Activated naive CD4-positive, alpha-beta T cell treated with anti-CD3 and anti-CD28 coated beads, Interleukin-2, amount 10 ng/mL, durations not matched to agents 7 days and 5 days (primary cell): Measurements from ENCODE around the gene PIR.
A peak's percentile ranks its signal among the peaks of the same experiment; 100 is the strongest.

Experiments
- CTCF ChIA-PET: fragments of 350-600 bp; sonication (Branson Sonifier 250); formaldehyde crosslinking; loops from one replicate; lab custom pipeline; 2021; ENCODE audit warnings: antibody characterized with exemption; lab: Charles Lee
- DNase-seq: peaks from one replicate; pipeline ENCODE4 v3.0.0-alpha.2; 2020
- H3K27ac Mint-ChIP-seq: one replicate; pipeline ENCODE4 v1.8.0; 2021; ENCODE audit warnings: mild to moderate bottlenecking, moderate library complexity, mixed read lengths
- H3K27me3 Mint-ChIP-seq: one replicate; pipeline ENCODE4 v1.8.0; 2021; ENCODE audit warnings: mild to moderate bottlenecking, mixed read lengths
- H3K36me3 Mint-ChIP-seq: one replicate; pipeline ENCODE4 v1.8.0; 2021; ENCODE audit warnings: mixed read lengths
- H3K4me1 Mint-ChIP-seq: one replicate; pipeline ENCODE4 v1.8.0; 2021; ENCODE audit warnings: mixed read lengths
- H3K4me3 Mint-ChIP-seq: one replicate; pipeline ENCODE4 v1.8.0; 2021; ENCODE audit warnings: mild to moderate bottlenecking, moderate library complexity, mixed read lengths
- H3K9me3 Mint-ChIP-seq: one replicate; pipeline ENCODE4 v1.8.0; 2021; ENCODE audit warnings: mixed read lengths

PIR gene

GRCh38 chrX:15504661-15505060, 11.5 kb upstream of the PIR start:
- H3K27ac Mint-ChIP-seq, result no peak overlapping the region
- no peak overlapping the region for H3K4me3 Mint-ChIP-seq
- no peaks in the 10 kb centered on the region for H3K4me1 Mint-ChIP-seq
- H3K9me3 Mint-ChIP-seq, result no peaks in the 10 kb centered on the region
- DNase-seq, result no peak
- no peaks in the 10 kb centered on the region for H3K36me3 Mint-ChIP-seq
- no peaks in the 10 kb centered on the region for H3K27me3 Mint-ChIP-seq
- CTCF ChIA-PET, result no interaction called here

DNA sequence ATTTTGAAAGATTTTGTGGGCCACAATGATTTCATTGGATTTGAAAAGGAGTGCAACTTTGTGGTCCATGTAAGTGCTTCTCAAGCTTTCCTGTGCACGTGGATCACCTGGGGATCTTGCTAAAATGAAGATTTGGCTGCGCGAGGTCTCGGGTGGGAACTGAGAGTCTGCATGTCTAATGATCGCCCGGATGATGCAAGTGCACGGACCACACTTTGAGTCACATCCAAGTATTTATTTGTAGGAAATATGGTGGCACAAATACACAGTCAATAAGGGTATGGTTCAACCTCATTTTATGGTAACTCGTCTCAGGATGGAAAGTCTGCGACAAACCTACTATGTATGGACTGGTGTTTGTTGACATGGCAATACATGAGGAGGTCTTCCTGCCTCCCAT, 8.4 kb upstream of the PIR start:
- no peak for DNase-seq
- Mint-ChIP-seq H3K4me1 (no peaks in the 10 kb centered on the region), H3K4me3 (no peak overlapping the region), H3K27me3 (peaks cover 4% of the 10 kb centered on the region), H3K27ac (no peak overlapping the region), H3K9me3 (no peaks in the 10 kb centered on the region), H3K36me3 (no peaks in the 10 kb centered on the region)
- CTCF ChIA-PET, result interaction anchor here (0.6 kb wide), 1 partner anchor 72 kb away, joined by 3 read pairs; no protein-coding TSS in a partner anchor

DNA sequence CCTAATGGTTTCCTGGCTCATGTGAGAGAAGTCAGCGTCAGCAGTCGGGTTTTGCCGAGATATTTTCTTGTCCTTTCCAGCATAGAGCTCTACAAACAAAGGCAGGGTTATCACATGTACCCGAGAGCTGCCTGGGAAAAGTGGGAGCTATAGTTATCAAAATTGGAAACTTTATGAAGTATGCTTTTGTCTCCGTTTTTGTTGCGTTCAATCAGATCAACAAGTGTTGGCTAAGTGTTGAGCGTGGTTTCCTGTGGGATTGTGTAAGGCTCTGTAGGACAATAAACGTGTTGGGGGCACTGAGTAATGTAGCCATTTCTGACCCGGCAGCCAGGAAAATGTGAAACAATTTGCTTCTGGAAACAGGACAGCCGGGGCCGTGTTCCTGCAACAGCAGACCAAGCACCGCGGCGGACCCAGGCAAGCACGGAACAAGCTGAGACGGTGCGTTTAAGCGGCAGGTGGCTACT, 7.4 kb upstream of the PIR start, which contains the start of gene BMX:
Gene BMX, plus strand, starts transcription at position 311 of the 470 bp plus-strand sequence. CDS start 7,547 bp downstream, outside the sequence.
- H3K4me3 Mint-ChIP-seq, result no peak within 1 kb of the TSS
- CTCF ChIA-PET, result no interaction called here
- no peak for DNase-seq
- H3K27me3 Mint-ChIP-seq, result peaks cover 4% of the 10 kb centered on the region
- H3K36me3 Mint-ChIP-seq, result no peaks in the 10 kb centered on the region
- H3K27ac Mint-ChIP-seq, result no peak within 1 kb of the TSS
- H3K9me3 Mint-ChIP-seq, result no peaks in the 10 kb centered on the region
- no peaks in the 10 kb centered on the region for H3K4me1 Mint-ChIP-seq

- CTCF ChIA-PET, result no interaction called here
- no peaks in the 10 kb centered on the region for H3K4me1 Mint-ChIP-seq
- peaks cover 4% of the 10 kb centered on the region for H3K27me3 Mint-ChIP-seq
- no peaks in the 10 kb centered on the region for H3K9me3 Mint-ChIP-seq
- H3K27ac Mint-ChIP-seq, result no peak overlapping the region
- H3K36me3 Mint-ChIP-seq, result no peaks in the 10 kb centered on the region
- H3K4me3 Mint-ChIP-seq, result no peak overlapping the region
- DNase-seq, result no peak
Measured at GRCh38 chrX:15499976-15500375, 6.8 kb upstream of the PIR start.

DNA sequence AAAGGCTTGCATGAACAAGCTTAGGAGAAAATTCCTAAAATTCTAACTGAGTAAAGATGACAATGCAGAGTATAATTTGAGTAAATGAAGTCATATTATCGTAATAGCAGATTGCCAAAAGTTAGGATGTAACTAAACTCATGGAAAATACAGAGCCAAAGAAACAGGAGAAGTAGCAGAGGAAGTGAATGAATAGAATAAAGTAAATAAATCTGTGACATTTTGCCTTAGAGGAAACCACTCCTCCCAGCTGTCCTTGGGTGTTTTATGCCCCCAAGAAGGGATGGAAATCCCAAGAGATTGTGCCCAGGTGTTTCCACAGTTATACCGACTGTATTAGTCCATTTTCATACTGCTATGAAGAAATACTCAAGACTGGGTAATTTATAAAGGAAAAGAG, 5.6 kb upstream of the PIR start:
- no peak overlapping the region for H3K4me3 Mint-ChIP-seq
- peaks cover 1% of the 10 kb centered on the region for H3K4me1 Mint-ChIP-seq
- CTCF ChIA-PET, result interaction anchor here (0.6 kb wide), 1 partner anchor 50 kb away, joined by 3 read pairs; no protein-coding TSS in a partner anchor
- no peak overlapping the region for H3K27ac Mint-ChIP-seq
- peaks cover 4% of the 10 kb centered on the region for H3K27me3 Mint-ChIP-seq
- H3K36me3 Mint-ChIP-seq, result no peaks in the 10 kb centered on the region
- no peaks in the 10 kb centered on the region for H3K9me3 Mint-ChIP-seq
- DNase-seq, result no peak

DNA sequence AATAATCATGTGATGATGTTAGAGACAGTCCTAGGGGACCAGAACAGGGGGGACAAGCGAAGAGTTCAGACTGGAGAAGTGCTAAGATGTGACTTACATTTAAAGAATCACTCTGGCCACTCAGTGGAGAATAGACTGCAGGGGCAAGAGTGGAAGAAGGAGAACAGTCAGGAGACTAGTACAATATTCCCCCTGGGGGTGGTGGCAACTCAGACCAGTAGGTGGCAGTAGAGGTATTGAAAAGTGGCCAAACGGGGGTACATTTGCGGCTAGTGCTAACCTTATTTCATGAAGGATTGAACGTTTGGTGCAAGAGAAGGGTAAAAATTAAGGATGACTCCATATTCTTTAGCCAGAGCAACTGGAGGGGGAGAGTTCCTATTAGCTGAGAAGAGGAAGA, 4.7 kb upstream of the PIR start:
- CTCF ChIA-PET, result no interaction called here
- Mint-ChIP-seq H3K9me3 (no peaks in the 10 kb centered on the region), H3K4me1 (peaks cover 8% of the 10 kb centered on the region), H3K4me3 (no peak overlapping the region), H3K36me3 (no peaks in the 10 kb centered on the region), H3K27ac (no peak overlapping the region), H3K27me3 (peaks cover 4% of the 10 kb centered on the region)
- DNase-seq, result peak; percentile 58

GRCh38 chrX:15496824-15497223, 3.7 kb upstream of the PIR start:
- Mint-ChIP-seq H3K9me3 (no peaks in the 10 kb centered on the region), H3K27me3 (peaks cover 4% of the 10 kb centered on the region), H3K36me3 (no peaks in the 10 kb centered on the region), H3K4me3 (no peak overlapping the region), H3K27ac (no peak overlapping the region), H3K4me1 (peaks cover 17% of the 10 kb centered on the region)
- CTCF ChIA-PET, result no interaction called here
- no peak for DNase-seq

- Mint-ChIP-seq H3K27ac (no peak overlapping the region), H3K36me3 (no peaks in the 10 kb centered on the region), H3K4me3 (no peak overlapping the region), H3K9me3 (no peaks in the 10 kb centered on the region), H3K27me3 (peaks cover 4% of the 10 kb centered on the region), H3K4me1 (peaks cover 17% of the 10 kb centered on the region)
- CTCF ChIA-PET, result interaction anchor here (1.1 to 1.5 kb wide), 2 partner anchors 10 to 69 kb away, joined by 3 to 4 read pairs; no protein-coding TSS in a partner anchor
- no peak for DNase-seq
Measured at GRCh38 chrX:15495801-15496200, 2.7 kb upstream of the PIR start.

DNA sequence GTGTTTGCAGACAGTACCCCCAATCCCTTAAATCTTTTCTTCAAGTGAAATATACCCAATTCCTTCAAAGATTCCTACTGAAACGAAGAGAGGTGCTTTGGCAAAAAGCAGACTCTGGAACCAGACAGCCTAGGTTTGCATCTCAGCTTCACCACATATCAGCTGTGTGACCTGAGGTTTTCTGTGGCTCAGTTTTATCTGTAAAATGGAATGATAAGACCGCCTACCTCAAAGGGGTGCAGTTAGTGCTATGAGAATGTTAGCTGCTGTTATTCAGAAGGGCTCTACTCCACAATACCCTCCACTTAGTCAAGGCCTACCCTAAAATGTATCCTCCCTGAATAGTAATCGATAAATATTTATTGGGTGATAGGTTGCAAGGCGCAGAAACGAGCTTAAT, 664 bp downstream of the PIR start:
- Mint-ChIP-seq H3K9me3 (no peaks in the 10 kb centered on the region), H3K4me3 (peak overlapping the region; percentile 78), H3K36me3 (peaks cover 2% of the 10 kb centered on the region), H3K27me3 (no peaks in the 10 kb centered on the region), H3K4me1 (peaks cover 17% of the 10 kb centered on the region), H3K27ac (no peak overlapping the region)
- CTCF ChIA-PET, result interaction anchor here (0.6 kb wide), 1 partner anchor 23 kb away, joined by 4 read pairs; no protein-coding TSS in a partner anchor
- no peak for DNase-seq

- no peaks in the 10 kb centered on the region for H3K4me1 Mint-ChIP-seq
- no peak overlapping the region for H3K4me3 Mint-ChIP-seq
- peaks cover 1% of the 10 kb centered on the region for H3K36me3 Mint-ChIP-seq
- no peaks in the 10 kb centered on the region for H3K27me3 Mint-ChIP-seq
- no peak for DNase-seq
- no peak overlapping the region for H3K27ac Mint-ChIP-seq
- no peaks in the 10 kb centered on the region for H3K9me3 Mint-ChIP-seq
- CTCF ChIA-PET, result no interaction called here
Measured at GRCh38 chrX:15483891-15484290, 9.2 kb downstream of the PIR start.

GRCh38 chrX:15475486-15475885, 17.6 kb downstream of the PIR start:
- no peak for DNase-seq
- Mint-ChIP-seq H3K9me3 (no peaks in the 10 kb centered on the region), H3K36me3 (no peaks in the 10 kb centered on the region), H3K4me1 (no peaks in the 10 kb centered on the region), H3K27me3 (no peaks in the 10 kb centered on the region), H3K27ac (no peak overlapping the region), H3K4me3 (no peak overlapping the region)
- CTCF ChIA-PET, result interaction anchor here (0.6 to 1.8 kb wide), 2 partner anchors 88 to 89 kb away, joined by 3 to 4 read pairs; no protein-coding TSS in a partner anchor

DNA sequence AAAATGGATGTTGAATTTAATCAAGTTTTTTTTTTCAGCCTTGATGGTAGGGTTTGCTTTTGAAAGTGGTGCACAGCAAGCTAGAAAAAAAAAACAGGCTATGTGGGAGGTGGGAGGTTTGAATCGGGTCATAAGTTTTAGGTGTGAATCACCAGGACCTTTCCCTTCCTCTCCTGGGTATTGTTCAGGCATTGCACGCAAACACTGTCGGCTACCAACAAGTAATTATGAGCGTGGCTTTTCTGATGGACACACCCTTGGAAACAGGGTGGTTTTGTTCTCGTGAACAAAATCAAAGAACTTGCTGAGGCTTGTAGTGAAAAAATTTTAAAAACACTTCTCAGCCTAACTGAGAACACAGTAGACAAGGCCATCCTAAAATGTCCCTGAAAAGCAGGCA, 18.1 kb downstream of the PIR start:
- CTCF ChIA-PET, result interaction anchor here (0.6 to 1.8 kb wide), 2 partner anchors 89 to 329 kb away, joined by 3 to 4 read pairs; no protein-coding TSS in a partner anchor
- Mint-ChIP-seq H3K9me3 (no peaks in the 10 kb centered on the region), H3K36me3 (no peaks in the 10 kb centered on the region), H3K27ac (no peak overlapping the region), H3K4me3 (no peak overlapping the region), H3K27me3 (no peaks in the 10 kb centered on the region), H3K4me1 (no peaks in the 10 kb centered on the region)
- DNase-seq, result no peak

DNA sequence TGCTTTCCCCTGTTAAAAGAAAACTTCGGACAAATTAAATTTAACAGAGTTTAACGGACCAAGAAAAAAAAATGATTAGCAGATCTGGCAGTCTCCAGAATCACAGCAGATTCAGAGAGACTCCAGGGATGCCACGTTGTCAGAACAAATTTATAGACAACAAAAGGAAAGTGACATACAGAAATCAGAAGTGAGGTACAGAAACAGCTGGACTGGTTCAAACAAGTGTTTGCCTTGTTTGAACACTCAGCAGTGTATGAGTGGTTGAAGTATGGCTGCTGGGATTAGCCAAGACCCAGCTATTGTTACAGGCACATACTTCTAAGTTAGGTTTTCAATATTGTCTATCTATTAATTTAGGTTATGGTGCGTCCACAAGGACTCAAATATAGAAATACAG, 19.1 kb downstream of the PIR start:
- Mint-ChIP-seq H3K4me1 (no peaks in the 10 kb centered on the region), H3K9me3 (no peaks in the 10 kb centered on the region), H3K27ac (no peak overlapping the region), H3K4me3 (no peak overlapping the region), H3K27me3 (no peaks in the 10 kb centered on the region), H3K36me3 (no peaks in the 10 kb centered on the region)
- CTCF ChIA-PET, result interaction anchor here (1.8 kb wide), 1 partner anchor 90 kb away, joined by 4 read pairs; no protein-coding TSS in a partner anchor
- no peak for DNase-seq

DNA sequence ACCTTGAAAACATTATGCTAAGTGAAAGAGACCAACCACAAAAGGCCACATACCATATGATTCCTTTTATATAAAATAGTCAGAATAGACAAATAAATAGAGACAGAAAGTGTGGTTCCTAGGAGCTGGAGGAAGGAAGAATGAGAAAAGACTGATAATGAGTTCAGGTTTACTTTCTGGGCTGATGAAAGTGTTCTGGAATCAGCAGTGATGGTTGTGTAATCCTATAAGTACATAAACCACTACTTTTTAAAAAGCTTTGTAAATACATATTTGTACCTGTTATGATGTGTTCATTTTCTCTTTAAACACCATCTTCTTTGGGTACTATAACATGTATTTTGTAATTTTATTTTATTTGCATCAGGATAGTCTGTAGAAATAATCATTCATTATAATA, 20.6 kb downstream of the PIR start:
- no peaks in the 10 kb centered on the region for H3K9me3 Mint-ChIP-seq
- H3K36me3 Mint-ChIP-seq, result no peaks in the 10 kb centered on the region
- no peak for DNase-seq
- CTCF ChIA-PET, result no interaction called here
- H3K4me1 Mint-ChIP-seq, result no peaks in the 10 kb centered on the region
- no peaks in the 10 kb centered on the region for H3K27me3 Mint-ChIP-seq
- no peak overlapping the region for H3K27ac Mint-ChIP-seq
- H3K4me3 Mint-ChIP-seq, result no peak overlapping the region

- CTCF ChIA-PET, result interaction anchor here (0.8 to 1.2 kb wide), 3 partner anchors 15 to 94 kb away, joined by 3 to 5 read pairs (median 3); no protein-coding TSS in a partner anchor
- no peaks in the 10 kb centered on the region for H3K27me3 Mint-ChIP-seq
- DNase-seq, result peak; percentile 67
- no peak overlapping the region for H3K27ac Mint-ChIP-seq
- H3K36me3 Mint-ChIP-seq, result no peaks in the 10 kb centered on the region
- H3K4me1 Mint-ChIP-seq, result no peaks in the 10 kb centered on the region
- H3K9me3 Mint-ChIP-seq, result no peaks in the 10 kb centered on the region
- no peak overlapping the region for H3K4me3 Mint-ChIP-seq
Measured at GRCh38 chrX:15471028-15471427, 22.1 kb downstream of the PIR start.
